NCI-H345 (cell line): ENCODE data around the gene KLKB1.
"Not testable (repeated sequence)": the region's sequence is repeated elsewhere in the genome, so short reads cannot be mapped to it uniquely, and the experiment has no call there.

Source experiments
- DNase-seq: peaks from one replicate; lab custom pipeline; 2025; lab: John Stamatoyannopoulos, UW

KLKB1 gene

DNA sequence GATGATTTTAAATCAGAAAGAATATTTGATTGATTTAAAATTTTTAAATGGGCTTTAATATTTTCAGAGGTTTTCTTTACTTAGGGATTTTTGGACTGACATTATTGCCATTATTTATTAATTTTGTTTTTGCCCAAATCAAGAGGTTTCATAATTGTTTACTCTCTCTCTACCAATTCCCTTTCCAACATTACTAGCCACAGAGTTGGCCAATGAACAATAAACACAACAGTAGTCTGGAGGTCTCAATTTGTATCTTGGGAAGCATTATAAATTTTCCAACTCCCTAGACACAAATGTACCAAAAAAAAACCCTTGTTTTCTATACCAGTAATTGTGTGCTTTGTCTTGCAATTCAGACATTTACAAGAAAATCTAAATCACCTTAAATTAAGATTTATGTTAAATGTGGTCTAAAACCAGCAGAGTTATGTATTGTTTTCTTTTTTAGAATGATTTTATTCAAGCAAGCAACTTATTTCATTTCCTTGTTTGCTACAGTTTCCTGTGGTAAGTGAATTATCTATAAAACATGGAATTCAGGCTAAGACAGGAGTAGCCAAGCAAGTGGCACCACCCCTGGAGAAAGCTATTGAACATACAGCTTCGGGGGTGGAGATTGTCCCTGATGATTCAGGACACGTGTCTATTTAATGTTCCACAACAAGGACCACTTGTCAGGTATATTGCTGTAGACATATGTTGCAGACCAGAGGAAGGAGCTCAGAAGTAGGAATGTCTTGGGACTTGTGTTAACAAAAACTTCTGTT, 622 bp downstream of the KLKB1 start:
- no peak for DNase-seq

- DNase-seq, result no peak
Measured at GRCh38 chr4:186228514-186228894, 1.2 kb downstream of the KLKB1 start.

GRCh38 chr4:186234367-186234766, 7.1 kb downstream of the KLKB1 start:
- DNase-seq, result no peak

DNA sequence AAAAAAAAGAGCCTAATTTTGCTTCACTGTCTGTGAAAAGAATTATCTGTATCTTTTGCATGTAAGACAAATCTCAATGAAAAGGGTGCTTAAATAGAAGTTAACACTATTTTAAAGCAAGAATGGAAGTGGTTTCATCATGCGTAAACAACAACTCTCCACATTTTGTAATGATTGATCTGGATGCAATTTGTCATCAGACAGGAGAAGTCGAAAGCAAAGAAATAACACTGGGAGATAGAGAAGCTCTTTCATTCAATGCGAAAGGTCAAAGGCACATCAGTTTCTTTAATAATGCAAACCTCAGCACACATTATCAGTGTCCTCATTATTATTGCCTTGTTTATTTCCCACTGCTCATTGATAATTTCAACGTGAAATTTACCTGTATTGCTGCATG, 8.8 kb downstream of the KLKB1 start:
- DNase-seq, result no peak

- no peak for DNase-seq
Measured at GRCh38 chr4:186240452-186240847, 13.1 kb downstream of the KLKB1 start.

DNA sequence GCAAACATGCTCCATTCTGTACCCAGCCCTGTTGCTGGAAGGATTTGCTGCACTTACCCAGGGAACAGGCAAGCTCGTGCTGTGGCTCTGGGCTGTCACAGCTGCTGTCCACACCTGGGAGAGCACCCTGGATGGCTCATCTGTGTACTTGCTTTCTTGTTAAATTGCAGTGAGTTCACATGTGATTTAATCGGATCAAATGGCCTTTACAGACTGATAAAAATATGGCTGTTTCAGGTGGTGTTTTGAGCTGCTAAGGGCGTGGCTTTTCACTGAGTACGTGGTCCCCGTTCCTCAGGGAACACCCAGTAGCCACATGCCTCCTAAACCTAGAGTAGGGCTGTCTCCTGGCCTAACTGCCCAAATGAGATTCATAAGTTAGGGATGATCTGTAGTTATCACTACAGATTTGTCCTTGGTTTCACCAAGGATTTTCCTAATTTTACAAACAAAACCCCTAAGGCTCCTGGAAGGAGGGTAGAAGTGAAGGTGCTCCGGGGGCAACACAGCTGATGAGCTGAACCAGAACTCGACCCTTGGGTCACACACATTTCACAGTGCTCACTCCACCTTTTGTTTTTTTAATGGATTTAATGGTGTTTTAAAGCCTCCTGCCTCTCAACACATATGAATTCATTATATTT, 13.7 kb downstream of the KLKB1 start:
- no peak for DNase-seq

- no peak for DNase-seq
Measured at GRCh38 chr4:186241616-186242015, 14.3 kb downstream of the KLKB1 start.

DNA sequence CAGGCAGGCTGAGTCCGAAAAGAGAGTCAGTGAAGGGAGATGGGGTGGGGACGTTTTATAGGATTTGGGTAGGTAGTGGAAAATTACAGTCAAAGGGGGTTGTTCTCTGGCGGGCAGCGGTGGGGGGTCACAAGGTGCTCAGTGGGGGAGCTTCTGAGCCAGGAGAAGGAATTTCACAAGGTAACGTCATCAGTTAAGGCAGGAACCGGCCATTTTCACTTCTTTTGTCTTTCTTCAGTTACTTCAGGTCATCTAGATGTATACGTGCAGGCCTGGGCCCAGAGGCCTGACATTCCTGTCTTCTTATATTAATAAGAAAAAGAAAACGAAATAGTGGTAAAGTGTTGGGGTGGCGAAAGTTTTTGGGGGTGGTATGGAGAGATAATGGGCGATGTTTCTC, 14.7 kb downstream of the KLKB1 start:
- not testable (repeated sequence) for DNase-seq

DNA sequence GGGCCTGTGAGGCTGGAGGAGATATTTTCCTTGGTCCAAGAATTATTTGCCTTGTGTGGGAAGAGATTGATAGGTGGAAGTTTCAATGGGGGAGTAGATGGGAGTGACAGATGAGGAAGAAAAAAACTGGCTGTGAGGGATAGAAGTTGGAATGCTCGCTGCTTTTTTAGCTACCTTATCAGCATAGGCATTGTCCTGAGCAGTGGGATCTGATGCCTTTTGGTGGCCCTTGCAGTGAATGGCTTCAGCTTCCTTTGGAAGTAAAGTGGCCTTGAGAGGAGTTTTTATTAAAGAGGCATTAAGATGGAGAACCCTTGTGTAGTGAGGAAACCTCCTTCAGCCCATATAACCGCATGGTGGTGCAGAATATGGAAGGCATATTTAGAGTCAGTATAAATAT, 16.0 kb downstream of the KLKB1 start:
- no peak for DNase-seq

DNA sequence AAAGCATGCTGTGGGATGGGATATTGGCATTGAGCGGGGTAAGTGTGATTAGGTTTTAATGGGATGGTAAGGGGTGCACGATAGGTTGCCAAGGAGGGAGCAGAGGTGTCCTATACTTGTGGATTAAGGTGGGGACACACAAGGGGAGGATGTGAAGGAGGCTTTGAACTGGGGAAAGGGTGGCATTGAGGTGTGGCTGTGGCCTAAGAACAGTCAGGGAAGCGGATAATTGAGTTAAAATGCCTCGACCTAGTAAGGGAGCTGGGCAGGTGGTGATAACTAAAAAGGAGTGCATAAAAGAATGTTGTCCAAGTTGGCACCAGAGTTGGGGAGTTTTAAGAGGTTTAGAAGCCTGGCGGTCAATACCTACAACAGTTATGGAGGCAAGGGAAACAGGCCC, 17.5 kb downstream of the KLKB1 start:
- DNase-seq, result no peak

GRCh38 chr4:186247062-186247752, 19.9 kb downstream of the KLKB1 start:
- not testable (repeated sequence) for DNase-seq

DNA sequence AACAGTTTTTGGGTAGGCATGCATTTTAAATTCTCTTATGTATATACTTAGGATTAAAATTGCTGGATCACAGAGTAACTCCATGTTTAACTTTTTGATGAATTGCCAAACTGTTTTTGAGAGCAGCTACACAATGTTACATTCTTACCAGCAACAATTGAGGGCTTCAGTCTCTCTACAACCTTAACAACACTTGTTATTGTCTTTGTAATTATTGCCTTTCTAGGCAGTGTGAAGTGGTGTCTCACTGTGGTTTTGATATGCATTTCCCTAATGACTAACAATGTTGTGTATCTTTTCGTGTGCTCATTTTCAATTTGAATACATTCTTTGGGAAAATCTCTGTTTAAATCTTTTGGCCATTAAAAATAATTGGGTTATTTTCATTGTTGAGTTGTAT, 21.3 kb downstream of the KLKB1 start:
- no peak for DNase-seq

DNA sequence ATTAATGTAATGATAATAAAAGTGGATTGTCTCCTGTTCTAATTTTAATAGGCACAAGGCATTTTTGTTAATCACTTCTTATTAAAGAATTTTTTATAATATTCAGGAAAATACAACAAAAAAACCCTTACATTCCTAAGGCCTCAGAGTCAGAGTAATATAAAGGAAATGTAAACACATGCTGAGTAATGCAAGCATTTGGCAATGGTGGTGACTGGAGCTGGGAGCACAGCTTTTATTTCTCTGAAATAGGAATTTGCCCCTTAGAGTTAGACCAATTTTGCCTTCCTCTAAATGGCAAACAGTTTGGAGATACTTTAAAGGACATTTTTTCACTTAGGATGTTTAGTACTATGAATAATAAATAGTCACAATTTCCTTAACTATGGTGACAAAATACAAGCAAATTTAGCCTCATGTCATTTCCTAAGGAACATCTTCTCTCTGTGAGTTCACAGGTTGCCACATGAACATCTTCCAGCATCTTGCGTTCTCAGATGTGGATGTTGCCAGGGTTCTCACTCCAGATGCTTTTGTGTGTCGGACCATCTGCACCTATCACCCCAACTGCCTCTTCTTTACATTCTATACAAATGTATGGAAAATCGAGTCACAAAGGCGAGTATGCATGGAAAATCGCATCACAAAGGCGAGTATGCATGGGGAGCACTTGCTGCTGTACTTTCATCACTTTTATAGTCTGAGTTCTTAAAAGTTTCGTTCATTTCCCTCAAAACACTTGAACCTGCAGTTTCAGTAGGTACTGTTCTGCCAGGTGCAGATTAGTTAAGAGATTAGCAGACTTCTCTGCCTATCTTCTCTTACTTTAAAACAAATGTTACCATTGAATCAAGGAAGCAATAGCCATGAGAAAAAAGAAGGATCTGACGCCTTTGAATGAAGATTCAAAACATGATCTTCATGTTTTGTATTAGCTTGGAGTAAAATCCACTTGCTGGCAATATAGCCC, 22.8 kb downstream of the KLKB1 start:
- no peak for DNase-seq

DNA sequence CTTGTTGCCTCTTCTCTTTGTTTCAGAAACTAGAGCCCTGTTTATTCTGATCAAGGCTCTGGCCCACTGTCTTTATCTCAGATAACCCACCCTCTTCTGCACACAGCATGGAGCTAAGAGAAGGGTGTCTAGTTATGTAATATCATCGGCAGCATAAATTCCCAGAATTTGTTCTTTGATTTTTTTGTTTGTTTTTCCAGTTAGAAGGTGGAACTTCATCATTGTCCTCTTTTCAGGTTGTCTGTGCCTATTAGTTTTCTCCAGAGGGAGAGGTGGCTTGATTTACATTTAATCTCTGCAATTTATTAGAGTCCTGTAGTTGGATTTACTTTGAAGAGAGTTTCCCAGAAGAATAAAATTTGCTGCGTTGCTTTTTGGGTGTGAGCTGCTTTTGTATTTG, 23.5 kb downstream of the KLKB1 start:
- DNase-seq, result no peak

GRCh38 chr4:186255122-186255521, 27.8 kb downstream of the KLKB1 start:
- no peak for DNase-seq

DNA sequence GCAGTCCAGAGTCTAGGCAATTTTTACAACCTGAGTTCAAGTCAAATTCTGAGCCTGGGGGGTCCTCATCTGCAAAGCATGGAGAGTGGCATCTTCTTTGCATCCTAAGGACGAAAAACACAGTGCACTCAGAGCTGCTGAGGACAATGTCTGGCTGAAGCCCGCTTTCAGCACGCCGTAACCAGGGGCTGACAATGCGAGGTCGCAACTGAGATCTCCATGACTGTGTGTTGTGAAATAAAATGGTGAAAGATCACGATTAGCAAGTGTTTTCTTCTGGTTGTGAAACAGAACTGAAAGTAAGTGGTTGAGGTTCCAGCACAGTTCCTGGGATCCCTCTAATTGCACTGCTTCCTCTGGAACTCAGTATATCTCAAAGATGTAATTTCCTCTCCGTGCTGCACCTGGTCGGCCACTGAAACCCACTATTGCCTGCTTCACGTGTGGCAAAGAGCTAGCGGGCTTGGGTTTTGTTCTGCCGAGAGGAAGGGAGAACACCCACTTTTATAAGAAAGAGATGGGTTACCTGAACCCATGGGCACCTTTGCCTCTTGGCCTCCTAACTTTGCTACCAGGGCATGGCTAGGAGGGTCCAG, 31.0 kb downstream of the KLKB1 start:
- no peak for DNase-seq

- no peak for DNase-seq
Measured at GRCh38 chr4:186260117-186260503, 32.8 kb downstream of the KLKB1 start.

- no peak for DNase-seq
Measured at GRCh38 chr4:186260504-186261448, 33.5 kb downstream of the KLKB1 start.

DNA sequence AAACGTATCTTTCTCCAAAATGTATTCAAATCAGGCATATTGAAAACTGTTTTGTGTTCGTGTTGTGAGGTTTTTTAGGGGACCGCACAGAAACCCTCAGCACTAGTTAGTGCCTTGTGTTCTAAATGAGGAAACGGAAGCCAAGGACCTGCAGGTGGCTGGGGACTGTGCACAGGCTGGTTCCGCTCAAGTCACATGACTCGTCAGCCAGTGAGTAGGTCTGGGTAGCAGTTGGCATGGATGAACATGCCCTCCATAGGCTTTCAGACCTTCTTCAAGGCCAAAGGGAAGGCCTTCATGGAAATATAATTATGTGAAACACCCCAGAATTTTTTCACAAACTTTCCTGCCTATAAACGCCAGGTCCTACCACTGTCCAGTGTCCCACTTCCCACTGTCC, 37.4 kb downstream of the KLKB1 start:
- no peak for DNase-seq

DNA sequence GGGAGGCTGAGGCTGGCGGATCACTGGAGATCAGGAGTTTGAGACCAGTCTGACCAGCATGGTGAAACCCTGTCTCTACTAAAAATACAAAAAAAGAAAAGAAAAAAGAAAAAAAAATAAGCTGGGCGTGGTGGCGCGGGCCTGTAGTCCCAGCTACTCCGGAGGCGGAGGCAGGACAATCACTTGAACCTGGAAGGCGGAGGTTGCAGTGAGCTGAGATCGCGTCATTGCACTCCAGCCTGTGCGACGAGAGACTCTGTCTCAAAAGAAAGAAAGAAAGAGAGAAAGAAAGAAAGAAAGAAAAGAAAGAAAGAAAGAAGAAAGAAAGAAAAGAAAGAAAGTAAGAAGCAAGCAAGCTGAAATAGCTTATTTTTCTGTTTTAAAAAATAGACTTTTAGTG, 37.9 kb downstream of the KLKB1 start:
- DNase-seq, result not testable (repeated sequence)
